HG03469 (cell line): ENCODE results near the gene LAMTOR1.
A peak's percentile ranks its signal among the peaks of the same experiment; 100 is the strongest.

Experiments
- ATAC-seq: cut with Tn5 transposase; IDR thresholded peaks from one replicate; pipeline ENCODE4 v1.9.1; 2021; ENCODE audit warnings: mild to moderate bottlenecking, moderate library complexity, moderate number of reproducible peaks; ENCODE audit not compliant: unreplicated experiment

The LAMTOR1 gene

GRCh38 chr11:72120930-72121329 is 17.8 kb upstream of the LAMTOR1 start:
- no peak for ATAC-seq

- ATAC-seq: no peak
Observed at GRCh38 chr11:72119198-72119597, 16.1 kb upstream of the LAMTOR1 start.

- ATAC-seq: no peak
Observed at GRCh38 chr11:72116019-72116755, 13.1 kb upstream of the LAMTOR1 start.

GRCh38 chr11:72114570-72114969 is 11.5 kb upstream of the LAMTOR1 start:
- no peak for ATAC-seq

GRCh38 chr11:72112978-72113808 is 10.1 kb upstream of the LAMTOR1 start:
- ATAC-seq: no peak

- ATAC-seq: peak; percentile 82
Observed at GRCh38 chr11:72112143-72112977, 9.3 kb upstream of the LAMTOR1 start, which contains the start of gene ANAPC15. TSS of gene ANAPC15 (minus strand) at chr11:72112695. CDS start at chr11:72111276, 1,419 bp downstream.

- ATAC-seq: no peak
Observed at GRCh38 chr11:72111300-72112142, 8.4 kb upstream of the LAMTOR1 start.

GRCh38 chr11:72105888-72106287 is 2.8 kb upstream of the LAMTOR1 start, which contains the start of gene TOMT:
TSS of gene TOMT (plus strand) at chr11:72105924. CDS start at chr11:72105952, 28 bp downstream.
- ATAC-seq: no peak

- no peak for ATAC-seq
Observed at GRCh38 chr11:72103754-72104167, 664 bp upstream of the LAMTOR1 start.

- ATAC-seq: no peak
Observed at GRCh38 chr11:72102631-72102945, 509 bp downstream of the LAMTOR1 start.

- no peak for ATAC-seq
Observed at GRCh38 chr11:72102162-72102561, 935 bp downstream of the LAMTOR1 start.

GRCh38 chr11:72100462-72100861 is 2.6 kb downstream of the LAMTOR1 start:
- no peak for ATAC-seq

GRCh38 chr11:72100009-72100408 is 3.1 kb downstream of the LAMTOR1 start:
- no peak for ATAC-seq

- ATAC-seq: no peak
Observed at GRCh38 chr11:72098741-72099140, 4.4 kb downstream of the LAMTOR1 start.

- ATAC-seq: no peak
Observed at GRCh38 chr11:72091292-72091691, 11.8 kb downstream of the LAMTOR1 start.

- no peak for ATAC-seq
Observed at GRCh38 chr11:72088076-72088808, 14.9 kb downstream of the LAMTOR1 start.

GRCh38 chr11:72085621-72086351 is 17.3 kb downstream of the LAMTOR1 start:
- ATAC-seq: no peak

- no peak for ATAC-seq
Observed at GRCh38 chr11:72084965-72085364, 18.1 kb downstream of the LAMTOR1 start.

- ATAC-seq: no peak
Observed at GRCh38 chr11:72084076-72084475, 19.0 kb downstream of the LAMTOR1 start.
